Suprapubic skin (tissue), 4 donors: ENCODE data around the gene DSG3. TPM values are rescaled to one million over a fixed set of nuclear protein-coding genes. Genes with fewer than 3 reads are reported as not detected.

ENCODE experiments used
- DNase-seq, 2 donors: peaks; one replicate each; pipeline ENCODE4 v3.0.0-alpha.2; 2019; ENCODE audit warnings: low spot score in 2 of 2
- H3K27ac ChIP-seq: fragments of 200-600 bp; sonication (generic); one replicate; pipeline ENCODE4 v1.5.1; 2019
- H3K27me3 ChIP-seq: fragments of 200-600 bp; sonication (generic); one replicate; pipeline ENCODE4 v1.5.1; 2019
- H3K36me3 ChIP-seq: fragments of 200-600 bp; sonication (generic); one replicate; pipeline ENCODE4 v1.5.1; 2019
- H3K4me1 ChIP-seq: fragments of 200-600 bp; sonication (generic); one replicate; pipeline ENCODE4 v1.5.1; 2019
- H3K4me3 ChIP-seq: fragments of 200-600 bp; sonication (generic); one replicate; pipeline ENCODE4 v1.5.1; 2019; ENCODE audit warnings: mild to moderate bottlenecking
- H3K9me3 ChIP-seq: fragments of 200-600 bp; sonication (generic); one replicate; pipeline ENCODE4 v1.5.1; 2019
- CTCF ChIP-seq, 2 donors: fragments of 200-600 bp in 1 of 2; fragments of 450-650 bp in 1 of 2; sonication (generic) in 1 of 2; IDR thresholded peaks; one replicate each; pipeline ENCODE4 v1.5.1; 2016 to 2019; ENCODE audit warnings: antibody characterized with exemption in 2 of 2, mild to moderate bottlenecking in 1 of 2, moderate library complexity in 1 of 2
- EP300 ChIP-seq: sonication (generic); formaldehyde crosslinking; IDR thresholded peaks from one replicate; pipeline ENCODE4 v1.6.1; 2017; ENCODE audit warnings: antibody characterized with exemption
- POLR2A ChIP-seq, 2 donors: fragments of 450-650 bp; IDR thresholded peaks; one replicate each; pipeline ENCODE4 v1.6.1; 2017; ENCODE audit warnings: antibody characterized with exemption in 2 of 2, mild to moderate bottlenecking in 2 of 2, moderate library complexity in 2 of 2
- POLR2AphosphoS5 ChIP-seq, 3 donors: sonication (generic); formaldehyde crosslinking; IDR thresholded peaks; one replicate each; pipeline ENCODE4 v1.6.1; 2017; ENCODE audit warnings: antibody characterized with exemption in 3 of 3
- WGBS: methylation state at CpG from one replicate; pipeline ENCODE4 v1.1.5; 2018; 5-methylcytosine and 5-hydroxymethylcytosine counted together
- total RNA-seq, 4 donors: library from RNA; depleted of rRNA; stranded (reverse); fragments of >200 nt; gene quantifications; one replicate each; pipeline ENCODE4 v1.1.0, GENCODE V29; 2016

DSG3 gene
- total RNA-seq, 4 donors from 2014 or later, result 81.8 to 223 (median 168) TPM

- Histone ChIP-seq H3K4me1 (peaks cover 8% of the 10 kb centered on the region), H3K27ac (peak overlapping the region; percentile 36), H3K4me3 (no peak overlapping the region), H3K36me3 (no peaks in the 10 kb centered on the region), H3K9me3 (no peaks in the 10 kb centered on the region), H3K27me3 (no peaks in the 10 kb centered on the region)
- DNase-seq, result no peak
- 34% methylated on average over 4 of the region's 4 CpGs for WGBS
- no peak for TF ChIP-seq POLR2AphosphoS5 (IDR thresholded peaks at IDR 0.05)
- no peak for TF ChIP-seq POLR2A (IDR thresholded peaks at IDR 0.05)
- TF ChIP-seq CTCF (IDR thresholded peaks at IDR 0.05), result no peak
- no peak for TF ChIP-seq EP300
Observed at GRCh38 chr18:31441493-31441892, 6.0 kb upstream of the DSG3 start.

DNA sequence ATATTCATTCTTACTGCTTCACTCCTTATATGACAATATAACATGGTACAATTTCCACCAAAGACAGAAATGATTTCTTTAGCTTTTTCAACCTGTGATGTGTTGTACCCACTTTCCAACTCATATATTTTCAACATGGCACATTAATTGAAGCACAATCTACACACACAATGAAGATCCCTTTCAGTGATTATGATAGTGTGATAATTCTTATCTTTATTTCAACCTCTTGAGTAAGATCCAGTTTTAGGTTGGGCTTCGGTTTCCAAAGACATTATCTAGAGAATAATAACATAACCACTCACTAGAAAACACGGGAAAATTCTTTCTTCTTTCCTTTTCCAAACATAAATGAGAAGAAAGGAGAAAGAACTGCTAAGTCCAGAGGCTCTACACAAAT, 3.4 kb upstream of the DSG3 start:
- peaks cover 8% of the 10 kb centered on the region for H3K4me1 ChIP-seq
- no peaks in the 10 kb centered on the region for H3K27me3 ChIP-seq
- H3K27ac ChIP-seq, result no peak overlapping the region
- WGBS, result 80% methylated on average over 2 of the region's 2 CpGs
- no peak for DNase-seq
- H3K36me3 ChIP-seq, result no peaks in the 10 kb centered on the region
- TF ChIP-seq CTCF (IDR thresholded peaks at IDR 0.05) (no peak), POLR2AphosphoS5 (IDR thresholded peaks at IDR 0.05) (no peak), POLR2A (IDR thresholded peaks at IDR 0.05) (no peak), EP300 (no peak)
- no peaks in the 10 kb centered on the region for H3K9me3 ChIP-seq
- no peak overlapping the region for H3K4me3 ChIP-seq

- H3K4me3 ChIP-seq, result no peak overlapping the region
- H3K4me1 ChIP-seq, result peaks cover 2% of the 10 kb centered on the region
- no peak for DNase-seq
- no peak for TF ChIP-seq CTCF (IDR thresholded peaks at IDR 0.05)
- no peak for TF ChIP-seq POLR2AphosphoS5 (IDR thresholded peaks at IDR 0.05)
- TF ChIP-seq POLR2A (IDR thresholded peaks at IDR 0.05), result no peak
- TF ChIP-seq EP300, result no peak
- no peak overlapping the region for H3K27ac ChIP-seq
- no peaks in the 10 kb centered on the region for H3K27me3 ChIP-seq
- no peaks in the 10 kb centered on the region for H3K36me3 ChIP-seq
- no peaks in the 10 kb centered on the region for H3K9me3 ChIP-seq
Observed at GRCh38 chr18:31445908-31446307, 1.6 kb upstream of the DSG3 start.

DNA sequence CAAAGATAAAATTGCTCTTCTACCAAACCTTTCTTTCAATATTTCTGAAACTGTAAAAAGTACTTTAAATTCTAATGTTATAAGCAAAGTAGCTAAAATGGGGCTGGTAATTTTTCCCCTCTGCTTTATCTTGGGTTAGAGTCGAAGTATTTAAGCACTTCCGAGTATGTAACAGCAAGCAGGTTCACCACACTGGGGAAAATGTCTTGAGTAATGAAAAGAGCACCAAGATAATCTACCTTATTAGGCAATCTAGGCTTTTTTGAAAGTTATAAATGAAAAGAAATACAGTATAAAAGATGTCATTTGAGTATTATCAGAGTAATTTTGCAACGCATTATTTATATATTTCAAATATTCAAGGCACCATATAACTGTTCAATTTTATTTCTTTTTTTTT, 687 bp upstream of the DSG3 start:
- Histone ChIP-seq H3K27ac (peak overlapping the region; percentile 75), H3K27me3 (no peaks in the 10 kb centered on the region), H3K4me1 (no peaks in the 10 kb centered on the region), H3K4me3 (no peak overlapping the region), H3K9me3 (no peaks in the 10 kb centered on the region), H3K36me3 (no peaks in the 10 kb centered on the region)
- WGBS, result 72% methylated on average over 3 of the region's 3 CpGs
- no peak for DNase-seq
- no peak for TF ChIP-seq POLR2A (IDR thresholded peaks at IDR 0.05)

GRCh38 chr18:31450409-31450808, 2.9 kb downstream of the DSG3 start:
- DNase-seq, result no peak
- Histone ChIP-seq H3K4me1 (peaks cover 13% of the 10 kb centered on the region), H3K27ac (peak overlapping the region; percentile 75), H3K27me3 (no peaks in the 10 kb centered on the region), H3K36me3 (no peaks in the 10 kb centered on the region), H3K9me3 (no peaks in the 10 kb centered on the region), H3K4me3 (peak overlapping the region; percentile 44)
- TF ChIP-seq CTCF (IDR thresholded peaks at IDR 0.05) (no peak), POLR2AphosphoS5 (IDR thresholded peaks at IDR 0.05) (no peak), EP300 (no peak), POLR2A (IDR thresholded peaks at IDR 0.05) (no peak)

DNA sequence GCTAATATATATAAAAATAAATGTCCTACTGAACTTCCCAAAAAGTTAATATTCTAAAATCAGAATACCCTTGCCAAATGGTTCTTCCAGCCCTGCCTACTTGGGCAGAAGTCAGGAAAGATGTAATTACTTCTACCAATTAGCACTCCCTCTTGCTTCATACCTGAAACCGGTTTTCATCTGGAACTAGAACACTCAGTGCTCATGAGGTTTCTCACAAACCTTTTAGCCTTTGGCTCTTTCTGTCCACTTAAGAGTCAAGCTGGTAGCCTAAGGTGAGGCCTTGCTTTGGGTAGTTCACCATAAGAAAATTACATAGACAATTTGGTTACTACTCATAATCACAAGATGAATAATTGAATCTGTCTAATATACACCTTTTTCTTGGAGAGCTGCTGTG, 4.1 kb downstream of the DSG3 start:
- 44% methylated on average over 1 of the region's 1 CpG for WGBS
- Histone ChIP-seq H3K4me1 (peaks cover 13% of the 10 kb centered on the region), H3K27ac (peak overlapping the region; percentile 87), H3K4me3 (peak overlapping the region; percentile 44), H3K27me3 (no peaks in the 10 kb centered on the region), H3K9me3 (no peaks in the 10 kb centered on the region), H3K36me3 (no peaks in the 10 kb centered on the region)
- DNase-seq, result no peak
- TF ChIP-seq POLR2A (IDR thresholded peaks at IDR 0.05), result no peak
- peak in 2 of 3 donors; percentile 38 to 78 for TF ChIP-seq POLR2AphosphoS5 (IDR thresholded peaks at IDR 0.05)
